ENCODE measurements around the gene FAN1. TPM values are rescaled to one million over a fixed set of nuclear protein-coding genes. Genes with fewer than 3 reads are reported as not detected.
A peak's percentile ranks its signal among the peaks of the same experiment; 100 is the strongest.
"Not testable (repeated sequence)": the region's sequence is repeated elsewhere in the genome, so short reads cannot be mapped to it uniquely, and the experiment has no call there.

Gene FAN1
- 1 to 10 TPM; 3.6 to 9.3 (median 5.4) TPM for polyA plus RNA-seq (ENCODE audit: low read depth in 6 of 6)

DNA sequence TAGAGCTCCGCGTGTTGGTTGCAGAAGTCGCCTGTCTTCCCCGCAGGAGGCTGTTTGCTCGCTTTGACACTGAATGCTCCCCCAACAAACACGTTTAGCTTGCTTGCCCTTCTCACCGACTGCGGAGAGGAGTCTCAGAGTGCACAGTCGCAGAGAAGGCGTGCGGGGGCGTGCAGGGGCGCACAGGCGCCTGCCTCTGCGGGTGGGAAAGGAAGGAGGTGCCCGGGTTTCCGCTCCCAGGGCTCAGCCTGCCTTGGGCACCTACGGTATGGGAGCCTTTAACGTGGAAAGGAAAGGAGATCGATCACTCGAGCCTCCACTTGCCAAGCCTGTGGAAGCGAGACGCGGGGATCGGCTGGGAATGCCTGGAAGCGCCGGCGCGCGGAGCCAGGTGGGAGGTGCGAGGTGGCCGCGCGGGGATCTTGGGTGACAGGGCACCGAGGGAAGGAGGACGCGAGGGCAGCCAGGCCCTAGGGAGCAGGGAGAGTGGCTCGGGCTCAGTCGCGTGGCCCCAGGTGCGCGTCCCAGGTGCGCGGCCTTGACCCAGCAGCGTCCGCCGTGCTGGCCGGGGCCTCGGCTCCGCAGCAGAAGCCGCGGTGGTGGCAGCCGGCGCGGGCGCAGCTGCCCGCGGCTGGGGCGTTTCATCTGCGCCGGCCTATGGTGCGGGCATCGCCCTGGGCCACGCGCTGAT is at the start of gene FAN1:
Gene FAN1, plus strand, starts transcription at position 419 of the 691 bp plus-strand sequence. CDS start 749 bp downstream, outside the sequence.
- Mint-ChIP-seq H3K36me3 (peaks cover 0 to 5% of the 10 kb centered on the region in 2 donors), H3K9me3 (no peaks in the 10 kb centered on the region)

DNA sequence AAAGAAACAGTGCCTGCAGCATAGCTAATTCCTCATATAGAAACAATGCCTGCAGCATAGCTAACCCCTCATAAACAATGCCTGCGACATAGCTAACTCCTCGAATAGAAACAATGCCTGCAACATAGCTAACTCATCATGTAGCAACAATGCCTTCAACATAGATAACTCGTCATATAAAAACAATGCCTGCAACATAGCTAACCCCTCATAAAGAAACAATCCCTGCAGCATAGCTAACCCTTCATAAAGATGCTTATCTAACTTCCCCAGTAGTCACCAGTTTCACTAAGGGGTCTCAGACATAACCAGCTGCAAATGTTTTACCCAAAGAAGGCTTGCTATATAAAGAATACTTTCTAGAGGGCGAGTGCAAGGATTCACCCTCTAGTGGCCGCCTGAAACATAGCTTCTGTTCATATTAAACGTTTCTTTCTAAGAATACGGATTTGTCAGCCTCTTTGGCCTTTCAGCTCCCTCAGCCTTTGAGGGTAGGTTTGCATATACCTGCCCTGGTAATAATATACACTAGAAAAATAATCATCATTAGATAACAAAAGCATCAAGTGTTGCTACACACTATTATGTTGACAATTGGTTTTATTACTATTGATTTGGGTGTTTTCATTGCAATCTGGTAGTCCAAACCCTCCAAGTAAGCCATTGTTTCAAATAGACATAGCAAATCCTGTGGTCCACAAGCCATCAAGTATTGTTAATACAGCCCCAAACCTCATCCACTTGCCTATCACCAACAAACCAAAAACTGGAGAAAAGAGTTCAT is 44.4 kb upstream of the FAN1 start:
- ATAC-seq (ENCODE audit: low read depth in 2 of 2) = no peak
- no peak overlapping the region for H3K4me3 Mint-ChIP-seq

More for the DNA sequence above, at the start of gene FAN1:
- peak within 1 kb of the TSS; percentile 93 to 99 (median 96) for H3K4me3 Mint-ChIP-seq
- ATAC-seq (ENCODE audit: low read depth in 2 of 2) (peak; percentile 85), DNase-seq (peak; percentile 56)
- H3K27ac Mint-ChIP-seq = peak within 1 kb of the TSS; percentile 49 to 90 (median 78)
- H3K4me1 Mint-ChIP-seq = peaks cover 22 to 41% (median 30%) of the 10 kb centered on the region in 3 donors
- H3K27me3 Mint-ChIP-seq = peaks cover 0 to 8% (median 0%) of the 10 kb centered on the region in 3 donors

DNA sequence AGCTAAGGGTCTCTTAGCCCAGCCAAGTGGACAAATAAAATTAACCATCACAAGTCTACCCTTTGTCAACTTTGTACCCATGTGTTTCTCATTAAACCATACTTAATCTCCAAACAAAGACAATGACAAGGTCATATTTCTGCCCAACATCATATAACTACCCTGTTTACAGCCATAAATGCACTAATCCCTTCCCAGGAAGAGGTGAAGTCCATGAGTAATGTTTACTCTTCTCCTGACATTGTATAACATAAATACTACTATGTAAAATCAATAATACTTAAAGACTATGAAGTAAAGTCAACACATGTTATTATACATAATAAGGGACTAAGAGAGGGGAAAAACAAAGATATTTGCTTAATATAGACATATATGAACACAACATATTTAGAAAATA is 38.5 kb upstream of the FAN1 start:
- H3K36me3 Mint-ChIP-seq = no peaks in the 10 kb centered on the region
- H3K27ac Mint-ChIP-seq = no peak overlapping the region
- H3K9me3 Mint-ChIP-seq = no peaks in the 10 kb centered on the region
- no peaks in the 10 kb centered on the region for H3K4me1 Mint-ChIP-seq
- H3K27me3 Mint-ChIP-seq = no peaks in the 10 kb centered on the region
- DNase-seq (no peak), ATAC-seq (ENCODE audit: low read depth in 2 of 2) (no peak)
- H3K4me3 Mint-ChIP-seq = no peak overlapping the region

More for the DNA sequence above, 44.4 kb upstream of the FAN1 start:
- peaks cover 0 to 4% (median 0%) of the 10 kb centered on the region in 3 donors for H3K4me1 Mint-ChIP-seq
- peaks cover 0 to 4% (median 0%) of the 10 kb centered on the region in 3 donors for H3K27me3 Mint-ChIP-seq
- DNase-seq = peak; percentile 3
- H3K27ac Mint-ChIP-seq = no peak overlapping the region
- H3K36me3 Mint-ChIP-seq = no peaks in the 10 kb centered on the region
- H3K9me3 Mint-ChIP-seq = peaks cover 0 to 6% (median 4%) of the 10 kb centered on the region in 7 donors

- Mint-ChIP-seq H3K4me3 (no peak overlapping the region), H3K27me3 (no peaks in the 10 kb centered on the region), H3K36me3 (no peaks in the 10 kb centered on the region), H3K9me3 (no peaks in the 10 kb centered on the region), H3K4me1 (no peaks in the 10 kb centered on the region), H3K27ac (peak overlapping the region in 1 of 6 donors; percentile 40)
- no peak for DNase-seq
- no peak for ATAC-seq (ENCODE audit: low read depth in 2 of 2)
Measured at GRCh38 chr15:30870681-30871080, 33.0 kb upstream of the FAN1 start.

- no peaks in the 10 kb centered on the region for H3K4me1 Mint-ChIP-seq
- H3K4me3 Mint-ChIP-seq = no peak overlapping the region
- H3K9me3 Mint-ChIP-seq = no peaks in the 10 kb centered on the region
- DNase-seq = no peak
- no peaks in the 10 kb centered on the region for H3K36me3 Mint-ChIP-seq
- ATAC-seq (ENCODE audit: low read depth in 2 of 2) = no peak
- H3K27me3 Mint-ChIP-seq = no peaks in the 10 kb centered on the region
- no peak overlapping the region for H3K27ac Mint-ChIP-seq
Measured at GRCh38 chr15:30872341-30872748, 31.4 kb upstream of the FAN1 start.

GRCh38 chr15:30877070-30877469 is 26.6 kb upstream of the FAN1 start:
- DNase-seq = no peak
- Mint-ChIP-seq H3K27ac (no peak overlapping the region), H3K4me3 (no peak overlapping the region), H3K36me3 (peaks cover 0 to 9% of the 10 kb centered on the region in 2 donors), H3K27me3 (peaks cover 0 to 5% (median 0%) of the 10 kb centered on the region in 3 donors), H3K9me3 (peaks cover 3 to 19% (median 14%) of the 10 kb centered on the region in 7 donors), H3K4me1 (no peaks in the 10 kb centered on the region)
- no peak for ATAC-seq (ENCODE audit: low read depth in 2 of 2)

GRCh38 chr15:30878515-30878914 is 25.2 kb upstream of the FAN1 start:
- no peak for DNase-seq
- peaks cover 3 to 19% (median 14%) of the 10 kb centered on the region in 7 donors for H3K9me3 Mint-ChIP-seq

GRCh38 chr15:30882849-30883433 is 20.8 kb upstream of the FAN1 start:
- no peaks in the 10 kb centered on the region for H3K4me1 Mint-ChIP-seq
- no peak overlapping the region for H3K4me3 Mint-ChIP-seq
- H3K27ac Mint-ChIP-seq = no peak overlapping the region
- peaks cover 0 to 9% of the 10 kb centered on the region in 2 donors for H3K36me3 Mint-ChIP-seq
- peaks cover 3 to 19% (median 14%) of the 10 kb centered on the region in 7 donors for H3K9me3 Mint-ChIP-seq
- no peak for ATAC-seq (ENCODE audit: low read depth in 2 of 2)
- H3K27me3 Mint-ChIP-seq = peaks cover 0 to 13% (median 7%) of the 10 kb centered on the region in 3 donors
- no peak for DNase-seq

More at GRCh38 chr15:30878515-30878914, 25.2 kb upstream of the FAN1 start:
- H3K27me3 Mint-ChIP-seq = peaks cover 0 to 13% (median 7%) of the 10 kb centered on the region in 3 donors
- no peaks in the 10 kb centered on the region for H3K4me1 Mint-ChIP-seq
- H3K36me3 Mint-ChIP-seq = peaks cover 0 to 9% of the 10 kb centered on the region in 2 donors
- no peak overlapping the region for H3K4me3 Mint-ChIP-seq
- ATAC-seq (ENCODE audit: low read depth in 2 of 2) = no peak
- no peak overlapping the region for H3K27ac Mint-ChIP-seq

- not testable (repeated sequence) for H3K27ac Mint-ChIP-seq; H3K36me3 Mint-ChIP-seq; H3K4me3 Mint-ChIP-seq; DNase-seq; H3K4me1 Mint-ChIP-seq; ATAC-seq (ENCODE audit: low read depth in 2 of 2)
- H3K27me3 Mint-ChIP-seq = peaks cover 0 to 13% (median 7%) of the 10 kb centered on the region in 3 donors
- H3K9me3 Mint-ChIP-seq = peaks cover 3 to 19% (median 14%) of the 10 kb centered on the region in 7 donors
Measured at GRCh38 chr15:30883666-30884065, 20.0 kb upstream of the FAN1 start.

DNA sequence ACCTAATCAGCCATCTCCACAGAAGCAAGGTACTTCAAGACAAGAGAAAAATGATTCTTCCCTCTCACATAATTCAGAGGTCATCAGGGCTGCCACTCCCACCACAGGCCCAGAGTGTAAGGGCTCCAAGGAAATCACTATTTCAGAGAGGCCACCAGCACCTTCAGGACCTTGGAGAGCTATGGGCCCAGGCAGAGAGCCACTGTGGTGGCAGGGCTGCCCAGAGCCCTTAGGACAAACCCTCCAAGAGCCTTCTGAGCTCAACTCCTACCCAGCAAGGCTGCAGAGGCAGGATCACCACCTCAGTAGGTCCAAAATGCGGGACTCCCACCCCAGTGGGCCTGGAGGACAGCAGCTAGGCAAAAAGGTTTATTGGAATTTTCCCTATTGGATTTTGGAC is 17.9 kb upstream of the FAN1 start:
- Mint-ChIP-seq H3K27ac (peak overlapping the region in 1 of 6 donors; percentile 11), H3K27me3 (peaks cover 0 to 13% (median 7%) of the 10 kb centered on the region in 3 donors), H3K36me3 (no peaks in the 10 kb centered on the region), H3K4me1 (no peaks in the 10 kb centered on the region), H3K4me3 (no peak overlapping the region), H3K9me3 (peaks cover 0 to 7% (median 3%) of the 10 kb centered on the region in 7 donors)
- ATAC-seq (ENCODE audit: low read depth in 2 of 2) = no peak
- DNase-seq = no peak

GRCh38 chr15:30889196-30889595 is 14.5 kb upstream of the FAN1 start:
- no peaks in the 10 kb centered on the region for H3K27me3 Mint-ChIP-seq
- H3K36me3 Mint-ChIP-seq = no peaks in the 10 kb centered on the region
- no peak for ATAC-seq (ENCODE audit: low read depth in 2 of 2)
- DNase-seq = no peak
- no peaks in the 10 kb centered on the region for H3K9me3 Mint-ChIP-seq
- no peak overlapping the region for H3K27ac Mint-ChIP-seq
- peaks cover 0 to under 1% (median 0%) of the 10 kb centered on the region in 3 donors for H3K4me1 Mint-ChIP-seq
- H3K4me3 Mint-ChIP-seq = no peak overlapping the region

GRCh38 chr15:30895461-30896210 is 8.1 kb upstream of the FAN1 start:
- Mint-ChIP-seq H3K4me3 (peak overlapping the region in 1 of 8 donors; percentile 24), H3K27me3 (no peaks in the 10 kb centered on the region), H3K9me3 (no peaks in the 10 kb centered on the region), H3K4me1 (peaks cover 0 to 7% (median 0%) of the 10 kb centered on the region in 3 donors), H3K27ac (peak overlapping the region in 1 of 6 donors; percentile 30), H3K36me3 (no peaks in the 10 kb centered on the region)
- ATAC-seq (ENCODE audit: low read depth in 2 of 2) (no peak), DNase-seq (no peak)

GRCh38 chr15:30896211-30896606 is 7.5 kb upstream of the FAN1 start:
- Mint-ChIP-seq H3K4me3 (no peak overlapping the region), H3K9me3 (no peaks in the 10 kb centered on the region), H3K27me3 (peaks cover 0 to 5% (median 0%) of the 10 kb centered on the region in 3 donors), H3K36me3 (no peaks in the 10 kb centered on the region), H3K4me1 (peaks cover 0 to 7% (median 0%) of the 10 kb centered on the region in 3 donors), H3K27ac (no peak overlapping the region)
- ATAC-seq (ENCODE audit: low read depth in 2 of 2) (no peak), DNase-seq (no peak)
